Endothelial cell of umbilical vein (primary cell): ENCODE data around the gene OR14I1. TPM values are rescaled to one million over a fixed set of nuclear protein-coding genes. Genes with fewer than 3 reads are reported as not detected.

Source experiments
- BruUV-seq: library from RNA; stranded (reverse); fragments of 400-500 nt; replicated peaks from 2 replicates; lab custom pipeline; 2021; lab: Mats Ljungman, UMichigan
- CTCF ChIA-PET: fragments of 300-600, 350-600 bp; sonication (Branson Sonifier 250); formaldehyde crosslinking; loops from one replicate; lab custom pipeline; 2021; ENCODE audit warnings: antibody characterized with exemption, inconsistent platforms; lab: Charles Lee
- POLR2A ChIA-PET: fragments of 300-600, 350-600 bp; sonication (Branson Sonifier 250); formaldehyde crosslinking; loops from one replicate; lab custom pipeline; 2021; ENCODE audit warnings: antibody characterized with exemption, inconsistent platforms; lab: Charles Lee
- DNase-seq: peaks from one replicate; pipeline ENCODE4 v3.0.0-alpha.2; 2011; ENCODE audit warnings: low read depth, low spot score
- FAIRE-seq: peaks from 2 replicates; lab custom pipeline; 2011; peaks lifted over from hg19 to GRCh38; lab: Jason Lieb, UNC
- H2AFZ ChIP-seq: 2 replicates; pipeline ENCODE4 v1.6.0; 2012; ENCODE audit warnings: low read depth, low read length, control low read depth, inconsistent platforms
- H3K27ac ChIP-seq: 2 replicates; pipeline ENCODE4 v1.5.1; 2011; ENCODE audit warnings: low read depth, mild to moderate bottlenecking, control low read depth, low read length, moderate library complexity; ENCODE audit not compliant: insufficient read depth
- H3K27me3 ChIP-seq, 2 experiments: 2 replicates each; pipeline versions ENCODE4 v1.6.0 to v1.6.1; 2011; ENCODE audit warnings: low read length in 2 of 2, mixed read lengths in 1 of 2; ENCODE audit not compliant: control insufficient read depth in 2 of 2, insufficient read depth in 2 of 2
- H3K36me3 ChIP-seq, 2 experiments: 2 replicates in 1 of 2; 3 replicates in 1 of 2; pipeline ENCODE4 v1.5.1; 2011; ENCODE audit warnings: low read length in 2 of 2, mild to moderate bottlenecking in 1 of 2, moderate library complexity in 1 of 2; ENCODE audit not compliant: control insufficient read depth in 2 of 2, insufficient read depth in 2 of 2; ENCODE audit errors: extremely low read depth in 1 of 2
- H3K4me1 ChIP-seq: 3 replicates; pipeline ENCODE4 v1.5.1; 2011; ENCODE audit warnings: mild to moderate bottlenecking, low read length; ENCODE audit not compliant: control insufficient read depth, insufficient read depth; ENCODE audit errors: extremely low read depth
- H3K4me2 ChIP-seq: 2 replicates; pipeline ENCODE4 v1.6.1; 2011; ENCODE audit warnings: low read length, control low read depth, mixed read lengths; ENCODE audit not compliant: insufficient read depth
- H3K4me3 ChIP-seq, 3 experiments: fragments of 200-600 bp in 1 of 3; sonication (generic), shearing (Covaris generic) in 1 of 3; replicated peaks in 1 of 3; 2 replicates each; pipeline ENCODE4 v1.5.1; 2011 to 2016; ENCODE audit warnings: control low read depth in 3 of 3, low read length in 3 of 3, mild to moderate bottlenecking in 2 of 3, inconsistent platforms in 1 of 3, low read depth in 1 of 3, moderate library complexity in 1 of 3; ENCODE audit not compliant: insufficient read depth in 1 of 3
- H3K79me2 ChIP-seq: 2 replicates; pipeline ENCODE4 v1.6.0; 2012; ENCODE audit warnings: low read length, inconsistent platforms; ENCODE audit not compliant: control insufficient read depth, insufficient read depth
- H3K9ac ChIP-seq: replicated peaks from 2 replicates; pipeline ENCODE3; 2011; ENCODE audit warnings: low read length, control low read depth; ENCODE audit not compliant: insufficient read depth; ENCODE audit errors: extremely low read depth
- H3K9me1 ChIP-seq: replicated peaks from 3 replicates; pipeline ENCODE4 v1.6.0; 2011; ENCODE audit warnings: mild to moderate bottlenecking, low read length; ENCODE audit not compliant: control insufficient read depth, insufficient read depth; ENCODE audit errors: extremely low read depth
- H3K9me3 ChIP-seq: replicated peaks from 2 replicates; pipeline ENCODE4 v1.5.1; 2012; ENCODE audit warnings: low read length, inconsistent platforms; ENCODE audit not compliant: control insufficient read depth, insufficient read depth
- H4K20me1 ChIP-seq: replicated peaks from 2 replicates; pipeline ENCODE3; 2011; ENCODE audit warnings: mild to moderate bottlenecking, low read length; ENCODE audit not compliant: control insufficient read depth, insufficient read depth; ENCODE audit errors: extremely low read depth
- EZH2 ChIP-seq: IDR thresholded peaks from 2 replicates; pipeline ENCODE4 v1.6.1; 2012; ENCODE audit warnings: borderline replicate concordance, low read depth, mild to moderate bottlenecking, moderate library complexity, low read length, inconsistent platforms; ENCODE audit not compliant: severe bottlenecking
- FOS ChIP-seq: IDR thresholded peaks from 2 replicates; pipeline ENCODE4 v1.6.1; 2011; ENCODE audit warnings: mild to moderate bottlenecking, low read length, moderate library complexity, borderline replicate concordance; ENCODE audit not compliant: insufficient read depth
- GATA2 ChIP-seq: IDR thresholded peaks from 2 replicates; pipeline ENCODE4 v1.7.0; 2011; ENCODE audit warnings: low read depth, mild to moderate bottlenecking, moderate library complexity, mixed read lengths, low read length; ENCODE audit not compliant: insufficient read length, insufficient read depth
- JUN ChIP-seq: IDR thresholded peaks from 2 replicates; pipeline ENCODE4 v1.6.1; 2011; ENCODE audit warnings: borderline replicate concordance, low read depth; ENCODE audit not compliant: insufficient read length, insufficient read depth
- MYC ChIP-seq: IDR thresholded peaks from one replicate; pipeline ENCODE4 v1.6.1; 2011; ENCODE audit warnings: mild to moderate bottlenecking, low read depth, low read length
- POLR2A ChIP-seq: IDR thresholded peaks from 2 replicates; pipeline ENCODE4 v1.6.1; 2012; ENCODE audit warnings: low read depth, mild to moderate bottlenecking, control low read depth, low read length
- POLR2AphosphoS5 ChIP-seq: IDR thresholded peaks from 2 replicates; pipeline ENCODE4 v1.6.1; 2012; ENCODE audit warnings: low read depth, mild to moderate bottlenecking, control low read depth, low read length, moderate library complexity; ENCODE audit not compliant: insufficient read depth
- dilution Hi-C: fragments of 300-500 bp; cut with MboI; formaldehyde crosslinking; loops from one replicate; pipeline ENCODE4 v1.15.0; 2019; ENCODE audit warnings: low sequenced_read_pairs; ENCODE audit not compliant: extremely low pct_ligation_motif_present
- intact Hi-C: fragments of 100-400 bp; cut with micrococcal nuclease; formaldehyde crosslinking; loops from one replicate; pipeline ENCODE4 v1.10.0; 2022
- polyA plus RNA-seq, 4 experiments: library from polyadenylated mRNA; depleted of rRNA in 3 of 4; stranded (reverse) in 3 of 4; unstranded in 1 of 4; fragments of >200 nt; gene quantifications; 2 replicates each; pipeline versions ENCODE4 v1.2.1 to v1.2.3, GENCODE V29; 2011 to 2012; ENCODE audit warnings: missing spikeins in 1 of 4
- total RNA-seq: library from RNA; stranded (reverse); gene quantifications from 2 replicates; pipeline ENCODE4 v1.2.3, GENCODE V29; 2021
- TF ChIP-seq, protein P1 (sequence below), 2 donors: IDR thresholded peaks; 1 replicate in 1 of 2; 2 replicates in 1 of 2; pipeline ENCODE4 v1.5.1; 2011; ENCODE audit warnings: low read length in 2 of 2, mild to moderate bottlenecking in 2 of 2, moderate library complexity in 2 of 2, control low read depth in 1 of 2, inconsistent platforms in 1 of 2, low read depth in 1 of 2; ENCODE audit not compliant: insufficient read depth in 1 of 2; ENCODE audit errors: extremely low read depth in 1 of 2
- TF ChIP-seq, protein P2 (sequence below): IDR thresholded peaks from 2 replicates; pipeline ENCODE4 v1.6.1; 2011; ENCODE audit not compliant: insufficient read depth, insufficient read length

Gene OR14I1
- total and polyA plus RNA-seq, 2 donors (not counting 3 experiments of a cell fraction or from before 2014, with no cell fraction given): not detected

DNA sequence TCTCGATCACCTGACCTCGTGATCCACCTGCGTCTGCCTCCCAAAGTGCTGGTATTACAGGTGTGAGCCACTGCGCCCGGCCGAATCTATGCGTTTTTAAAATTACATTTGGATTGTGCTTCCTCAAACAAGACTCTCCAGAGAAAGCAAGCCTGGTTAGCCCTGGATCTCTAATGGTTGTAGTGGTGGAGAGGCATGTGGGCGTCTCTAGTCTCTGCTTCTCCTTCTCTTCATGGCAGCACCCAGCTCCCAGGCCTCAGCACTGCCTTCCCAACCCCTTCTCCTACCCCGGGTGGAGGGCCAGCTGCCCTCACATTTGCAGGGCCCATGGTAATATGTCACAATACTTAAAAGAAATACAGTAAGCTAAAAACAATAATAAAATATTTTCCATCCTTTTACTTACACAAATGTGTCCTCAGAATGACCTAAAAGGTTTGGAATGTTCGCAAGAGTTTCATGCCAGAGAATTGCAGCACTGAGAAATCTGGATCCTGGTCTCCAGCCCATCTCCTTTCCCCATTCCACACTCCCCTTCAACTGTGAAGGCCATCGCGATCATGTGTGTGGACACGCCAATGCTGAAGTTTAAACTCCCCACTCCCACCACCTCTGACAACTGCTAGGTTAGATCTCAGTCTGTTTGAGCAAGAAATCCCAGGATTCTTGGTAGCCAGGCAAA lies 7.0 kb downstream of the OR14I1 start:
- FAIRE-seq (no peak), DNase-seq (no peak)
- Histone ChIP-seq H3K4me2 (no peak overlapping the region), H3K9me3 (peaks cover 6% of the 10 kb centered on the region), H3K36me3 (no peaks in the 10 kb centered on the region), H3K79me2 (no peaks in the 10 kb centered on the region), H2AFZ (no peak overlapping the region), H3K9me1 (no peaks in the 10 kb centered on the region), H4K20me1 (no peaks in the 10 kb centered on the region), H3K9ac (no peak overlapping the region), H3K4me1 (no peaks in the 10 kb centered on the region), H3K27ac (no peak overlapping the region), H3K4me3 (no peak overlapping the region), H3K27me3 (no peaks in the 10 kb centered on the region)
- CTCF ChIA-PET: no interaction called here
- POLR2A ChIA-PET: no interaction called here
- BruUV-seq: no TSS peak
- dilution Hi-C loops: no loop called here
- TF ChIP-seq JUN (no peak), POLR2AphosphoS5 (no peak), POLR2A (no peak), EZH2 (no peak), FOS (no peak), MYC (no peak), GATA2 (no peak)
- TF ChIP-seq, protein P1, sequence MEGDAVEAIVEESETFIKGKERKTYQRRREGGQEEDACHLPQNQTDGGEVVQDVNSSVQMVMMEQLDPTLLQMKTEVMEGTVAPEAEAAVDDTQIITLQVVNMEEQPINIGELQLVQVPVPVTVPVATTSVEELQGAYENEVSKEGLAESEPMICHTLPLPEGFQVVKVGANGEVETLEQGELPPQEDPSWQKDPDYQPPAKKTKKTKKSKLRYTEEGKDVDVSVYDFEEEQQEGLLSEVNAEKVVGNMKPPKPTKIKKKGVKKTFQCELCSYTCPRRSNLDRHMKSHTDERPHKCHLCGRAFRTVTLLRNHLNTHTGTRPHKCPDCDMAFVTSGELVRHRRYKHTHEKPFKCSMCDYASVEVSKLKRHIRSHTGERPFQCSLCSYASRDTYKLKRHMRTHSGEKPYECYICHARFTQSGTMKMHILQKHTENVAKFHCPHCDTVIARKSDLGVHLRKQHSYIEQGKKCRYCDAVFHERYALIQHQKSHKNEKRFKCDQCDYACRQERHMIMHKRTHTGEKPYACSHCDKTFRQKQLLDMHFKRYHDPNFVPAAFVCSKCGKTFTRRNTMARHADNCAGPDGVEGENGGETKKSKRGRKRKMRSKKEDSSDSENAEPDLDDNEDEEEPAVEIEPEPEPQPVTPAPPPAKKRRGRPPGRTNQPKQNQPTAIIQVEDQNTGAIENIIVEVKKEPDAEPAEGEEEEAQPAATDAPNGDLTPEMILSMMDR (IDR thresholded peaks at IDR 0.05; ENCODE audit: extremely low read depth in 1 of 2, insufficient read depth in 1 of 2, low read depth in 1 of 2, low read length in 2 of 2): no peak
- TF ChIP-seq, protein P2, sequence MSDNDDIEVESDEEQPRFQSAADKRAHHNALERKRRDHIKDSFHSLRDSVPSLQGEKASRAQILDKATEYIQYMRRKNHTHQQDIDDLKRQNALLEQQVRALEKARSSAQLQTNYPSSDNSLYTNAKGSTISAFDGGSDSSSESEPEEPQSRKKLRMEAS: no peak
- intact Hi-C loops: no loop called here
